A673 (cell line): ENCODE results near the gene M6PR.

Experiments
- CTCF ChIP-seq: fragments of 300-800, 200-600 bp; sonication (generic); conservative IDR thresholded peaks from 2 replicates; pipeline ENCODE4 v1.5.1; 2017; ENCODE audit warnings: low read depth, mild to moderate bottlenecking, antibody characterized with exemption, low read length, moderate library complexity, mixed read lengths
- EZH2 ChIP-seq: fragments of 200-600 bp; sonication (generic); IDR thresholded peaks from 2 replicates; pipeline ENCODE4 v1.6.1; 2017; ENCODE audit warnings: borderline replicate concordance, low read depth, mild to moderate bottlenecking, mixed read lengths, antibody characterized with exemption, low read length; ENCODE audit not compliant: poor library complexity, severe bottlenecking

GRCh38 chr12:8987163-8987562, 37.7 kb upstream of the M6PR start:
- no peak for TF ChIP-seq CTCF
- TF ChIP-seq EZH2, result no peak
